GM12874 (cell line): ENCODE results near the gene SIX6.

ENCODE experiments used
- CTCF ChIP-seq: IDR thresholded peaks from 2 replicates; pipeline ENCODE4 v1.5.1; 2011; ENCODE audit warnings: low read depth, mild to moderate bottlenecking, control low read depth, low read length, moderate library complexity; ENCODE audit not compliant: insufficient read depth

Gene SIX6

GRCh38 chr14:60509438-60510253, 700 bp downstream of the SIX6 start:
- TF ChIP-seq CTCF: no peak

GRCh38 chr14:60510254-60510950, 1.5 kb downstream of the SIX6 start:
- no peak for TF ChIP-seq CTCF

GRCh38 chr14:60510951-60511599, 2.1 kb downstream of the SIX6 start:
- TF ChIP-seq CTCF: no peak

- no peak for TF ChIP-seq CTCF
Observed at GRCh38 chr14:60512126-60512525, 3.2 kb downstream of the SIX6 start.

GRCh38 chr14:60512973-60513571, 4.1 kb downstream of the SIX6 start:
- no peak for TF ChIP-seq CTCF

- TF ChIP-seq CTCF: no peak
Observed at GRCh38 chr14:60514378-60514740, 5.4 kb downstream of the SIX6 start.
